DND-41 (cell line): ENCODE measurements around the gene SUN1.

Source experiments
- ATAC-seq: fragments of 200-7000 bp; cut with Tn5 transposase; 3 replicates; pipeline ENCODE4 v1.9.1; 2021; ENCODE audit warnings: low read depth; ENCODE audit not compliant: insufficient read depth
- DNase-seq: peaks from one replicate; pipeline ENCODE4 v3.0.0-alpha.2; 2020
- H2AFZ ChIP-seq: 2 replicates; pipeline ENCODE4 v1.6.0; 2012; ENCODE audit warnings: low read depth, low read length
- H3K27ac ChIP-seq: 2 replicates; pipeline ENCODE4 v1.5.1; 2012; ENCODE audit warnings: low read length, inconsistent platforms
- H3K27me3 ChIP-seq: fragments of 200-600 bp; sonication (generic); 2 replicates; pipeline ENCODE4 v1.6.0; 2012; ENCODE audit warnings: low read length, mild to moderate bottlenecking, inconsistent platforms; ENCODE audit not compliant: insufficient read depth, poor library complexity
- H3K36me3 ChIP-seq: 2 replicates; pipeline ENCODE4 v1.5.1; 2012; ENCODE audit warnings: low read length, inconsistent platforms; ENCODE audit not compliant: insufficient read depth
- H3K4me1 ChIP-seq: 2 replicates; pipeline ENCODE4 v1.5.1; 2012; ENCODE audit warnings: mild to moderate bottlenecking, low read length; ENCODE audit not compliant: insufficient read depth
- H3K4me2 ChIP-seq: 2 replicates; pipeline ENCODE4 v1.6.0; 2012; ENCODE audit warnings: mild to moderate bottlenecking, moderate library complexity, low read length, inconsistent platforms; ENCODE audit not compliant: insufficient read depth
- H3K4me3 ChIP-seq, 2 experiments: fragments of 200-600 bp in 1 of 2; shearing (Covaris generic) in 1 of 2; 2 replicates each; pipeline ENCODE4 v1.5.1; 2012 to 2016; ENCODE audit warnings: inconsistent platforms in 2 of 2, low read length in 2 of 2, mild to moderate bottlenecking in 2 of 2, low read depth in 1 of 2, moderate library complexity in 1 of 2
- H3K79me2 ChIP-seq: 2 replicates; pipeline ENCODE4 v1.6.0; 2012; ENCODE audit warnings: low read length, inconsistent platforms; ENCODE audit not compliant: insufficient read depth
- H3K9ac ChIP-seq: 2 replicates; pipeline ENCODE4 v1.6.0; 2012; ENCODE audit warnings: low read depth, mild to moderate bottlenecking, inconsistent platforms, low read length, moderate library complexity
- H3K9me3 ChIP-seq: 2 replicates; pipeline ENCODE4 v1.5.1; 2012; ENCODE audit warnings: low read length, moderate library complexity, mild to moderate bottlenecking, inconsistent platforms; ENCODE audit not compliant: insufficient read depth, severe bottlenecking
- H4K20me1 ChIP-seq: 2 replicates; pipeline ENCODE4 v1.6.0; 2012; ENCODE audit warnings: low read length; ENCODE audit not compliant: insufficient read depth
- CTCF ChIP-seq: IDR thresholded peaks from 2 replicates; pipeline ENCODE4 v1.5.1; 2012; ENCODE audit warnings: borderline replicate concordance, low read length, moderate library complexity, mild to moderate bottlenecking; ENCODE audit not compliant: poor library complexity, severe bottlenecking; ENCODE audit errors: extremely low read depth
- EZH2 ChIP-seq: IDR thresholded peaks from 3 replicates; pipeline ENCODE4 v1.6.1; 2012; ENCODE audit warnings: borderline replicate concordance, low read depth, mild to moderate bottlenecking, moderate library complexity, low read length, inconsistent platforms; ENCODE audit not compliant: severe bottlenecking

Gene SUN1

GRCh38 chr7:856444-857095 is 24.3 kb downstream of the SUN1 start:
- ATAC-seq (no peak), DNase-seq (no peak)
- Histone ChIP-seq H3K4me2 (no peak overlapping the region), H3K9ac (no peak overlapping the region), H2AFZ (no peak overlapping the region), H3K4me3 (no peak overlapping the region), H4K20me1 (0 out of 2 replicates have a peak, but pooled peaks cover 7% of the 10 kb centered on the region), H3K27ac (no peak overlapping the region), H3K9me3 (no peaks in the 10 kb centered on the region), H3K79me2 (no peaks in the 10 kb centered on the region), H3K27me3 (no peaks in the 10 kb centered on the region), H3K4me1 (no peaks in the 10 kb centered on the region), H3K36me3 (peaks cover 86% of the 10 kb centered on the region)
- TF ChIP-seq CTCF: no peak
- TF ChIP-seq EZH2: no peak

- DNase-seq (no peak), ATAC-seq (no peak)
- Histone ChIP-seq H3K9ac (no peak overlapping the region), H3K4me3 (no peak overlapping the region), H3K9me3 (no peaks in the 10 kb centered on the region), H2AFZ (no peak overlapping the region), H3K4me2 (no peak overlapping the region), H3K27ac (no peak overlapping the region), H4K20me1 (0 out of 2 replicates have a peak, but pooled peaks cover 7% of the 10 kb centered on the region), H3K4me1 (no peaks in the 10 kb centered on the region), H3K36me3 (peaks cover 83% of the 10 kb centered on the region), H3K27me3 (no peaks in the 10 kb centered on the region), H3K79me2 (no peaks in the 10 kb centered on the region)
- no peak for TF ChIP-seq EZH2
- TF ChIP-seq CTCF: no peak
Measured at GRCh38 chr7:857661-858060, 25.4 kb downstream of the SUN1 start.

- no peak for DNase-seq
- Histone ChIP-seq H4K20me1 (0 out of 2 replicates have a peak, but pooled peaks cover 7% of the 10 kb centered on the region), H2AFZ (no peak overlapping the region), H3K4me3 (no peak overlapping the region), H3K27me3 (no peaks in the 10 kb centered on the region), H3K9me3 (no peaks in the 10 kb centered on the region), H3K4me1 (no peaks in the 10 kb centered on the region), H3K36me3 (peaks cover 69% of the 10 kb centered on the region), H3K27ac (no peak overlapping the region), H3K79me2 (no peaks in the 10 kb centered on the region), H3K9ac (no peak overlapping the region), H3K4me2 (no peak overlapping the region)
- no peak for TF ChIP-seq EZH2
- no peak for TF ChIP-seq CTCF
- no peak for ATAC-seq
Measured at GRCh38 chr7:859359-860030, 27.2 kb downstream of the SUN1 start.
